ENCODE data around the gene DMWD.

DMWD gene

DNA sequence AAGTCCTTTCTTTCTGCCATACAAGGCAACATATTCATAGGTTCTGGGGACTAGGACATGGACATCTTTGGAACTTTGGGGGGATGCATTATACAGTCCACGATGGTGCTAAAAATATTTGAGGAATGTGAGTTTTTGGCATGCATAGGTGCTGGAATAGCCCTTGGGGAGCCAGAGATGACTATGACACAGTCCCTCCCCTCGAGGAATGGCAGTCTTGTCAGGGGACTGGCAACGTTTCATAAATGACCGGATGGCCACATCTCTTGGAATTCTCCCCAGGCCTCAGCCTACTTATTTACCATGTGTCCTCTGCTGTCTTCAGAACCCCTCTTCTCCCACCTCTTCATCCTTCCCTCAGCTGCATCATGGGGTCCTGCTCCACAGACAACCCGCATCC, 45.8 kb downstream of the DMWD start:
- TF ChIP-seq, protein P1, sequence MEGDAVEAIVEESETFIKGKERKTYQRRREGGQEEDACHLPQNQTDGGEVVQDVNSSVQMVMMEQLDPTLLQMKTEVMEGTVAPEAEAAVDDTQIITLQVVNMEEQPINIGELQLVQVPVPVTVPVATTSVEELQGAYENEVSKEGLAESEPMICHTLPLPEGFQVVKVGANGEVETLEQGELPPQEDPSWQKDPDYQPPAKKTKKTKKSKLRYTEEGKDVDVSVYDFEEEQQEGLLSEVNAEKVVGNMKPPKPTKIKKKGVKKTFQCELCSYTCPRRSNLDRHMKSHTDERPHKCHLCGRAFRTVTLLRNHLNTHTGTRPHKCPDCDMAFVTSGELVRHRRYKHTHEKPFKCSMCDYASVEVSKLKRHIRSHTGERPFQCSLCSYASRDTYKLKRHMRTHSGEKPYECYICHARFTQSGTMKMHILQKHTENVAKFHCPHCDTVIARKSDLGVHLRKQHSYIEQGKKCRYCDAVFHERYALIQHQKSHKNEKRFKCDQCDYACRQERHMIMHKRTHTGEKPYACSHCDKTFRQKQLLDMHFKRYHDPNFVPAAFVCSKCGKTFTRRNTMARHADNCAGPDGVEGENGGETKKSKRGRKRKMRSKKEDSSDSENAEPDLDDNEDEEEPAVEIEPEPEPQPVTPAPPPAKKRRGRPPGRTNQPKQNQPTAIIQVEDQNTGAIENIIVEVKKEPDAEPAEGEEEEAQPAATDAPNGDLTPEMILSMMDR (IDR thresholded peaks at IDR 0.05; ENCODE audit: insufficient read depth, missing control alignments): no peak
- no peak for FAIRE-seq

GRCh38 chr19:45745606-45746005, 47.0 kb downstream of the DMWD start:
- FAIRE-seq (no peak), DNase-seq (ENCODE audit: insufficient read length, low spot score) (no peak)
- TF ChIP-seq, protein P1 (IDR thresholded peaks at IDR 0.05; ENCODE audit: insufficient read depth, missing control alignments): no peak

More for the DNA sequence above, 45.8 kb downstream of the DMWD start:
- no peak for DNase-seq (ENCODE audit: insufficient read length, low spot score)

- FAIRE-seq (no peak), DNase-seq (ENCODE audit: insufficient read length, low spot score) (no peak)
- TF ChIP-seq, protein P1 (IDR thresholded peaks at IDR 0.05; ENCODE audit: insufficient read depth, missing control alignments): no peak
Observed at GRCh38 chr19:45742969-45743368, 49.7 kb downstream of the DMWD start.

DNA sequence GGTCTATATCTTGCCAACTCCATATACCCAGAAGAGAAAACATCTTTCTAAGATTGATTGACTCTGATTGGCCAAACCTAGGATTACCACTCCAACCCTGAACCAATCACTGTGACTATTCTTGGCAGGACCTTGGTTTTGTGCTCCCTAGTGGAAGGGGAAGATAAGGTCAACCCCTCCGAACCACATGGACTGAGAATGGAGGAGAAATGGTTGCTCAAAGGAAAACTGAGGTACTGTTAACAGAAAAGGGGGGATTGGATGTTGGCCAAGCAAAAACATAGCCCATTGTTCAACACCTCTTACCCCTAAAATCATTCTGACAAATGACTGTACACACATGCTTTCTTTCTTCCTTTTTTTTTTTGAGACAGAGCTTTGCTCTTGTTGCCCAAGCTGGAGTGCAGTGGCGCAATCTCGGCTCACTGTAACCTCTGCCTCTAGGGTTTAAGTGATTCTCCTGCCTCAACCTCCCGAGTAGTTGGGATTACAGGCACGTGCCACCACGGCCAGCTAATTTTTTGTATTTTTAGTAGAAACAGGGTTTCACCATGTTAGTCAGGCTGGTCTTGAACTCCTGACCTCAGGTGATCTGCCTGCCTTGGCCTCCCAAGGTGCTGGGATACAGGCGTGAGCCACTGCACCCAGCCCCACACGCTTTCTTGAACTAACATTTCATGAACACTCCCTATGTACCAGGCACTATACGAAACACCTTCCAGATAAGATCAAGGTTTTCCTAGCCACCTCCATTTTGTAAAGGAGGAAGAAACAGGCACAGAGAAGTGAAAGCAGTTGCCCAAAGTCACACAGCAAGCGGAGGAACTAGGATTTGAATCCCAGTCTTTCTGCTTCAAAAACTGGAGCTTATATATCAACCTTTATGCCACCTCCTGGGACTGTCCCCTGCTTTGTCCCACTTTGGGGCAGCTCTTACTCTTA, 52.9 kb downstream of the DMWD start:
- FAIRE-seq: no peak
- DNase-seq (ENCODE audit: insufficient read length, low spot score): no peak

GRCh38 chr19:45733160-45733810, 59.4 kb downstream of the DMWD start, which contains the start of gene MEIOSIN:
Gene MEIOSIN (plus strand): TSS chr19:45733439. CDS start chr19:45735377, 1,938 bp downstream.
- DNase-seq (ENCODE audit: insufficient read length, low spot score) (no peak), FAIRE-seq (no peak)
- TF ChIP-seq, protein P1 (IDR thresholded peaks at IDR 0.05; ENCODE audit: insufficient read depth, missing control alignments): no peak

More for the DNA sequence above, 52.9 kb downstream of the DMWD start:
- TF ChIP-seq, protein P1 (IDR thresholded peaks at IDR 0.05; ENCODE audit: insufficient read depth, missing control alignments): no peak

Data from D721Med (cell line).